Measurements from ENCODE around the gene TMEM144.
"Not testable (repeated sequence)": the region's sequence is repeated elsewhere in the genome, so short reads cannot be mapped to it uniquely, and the experiment has no call there.

DNA sequence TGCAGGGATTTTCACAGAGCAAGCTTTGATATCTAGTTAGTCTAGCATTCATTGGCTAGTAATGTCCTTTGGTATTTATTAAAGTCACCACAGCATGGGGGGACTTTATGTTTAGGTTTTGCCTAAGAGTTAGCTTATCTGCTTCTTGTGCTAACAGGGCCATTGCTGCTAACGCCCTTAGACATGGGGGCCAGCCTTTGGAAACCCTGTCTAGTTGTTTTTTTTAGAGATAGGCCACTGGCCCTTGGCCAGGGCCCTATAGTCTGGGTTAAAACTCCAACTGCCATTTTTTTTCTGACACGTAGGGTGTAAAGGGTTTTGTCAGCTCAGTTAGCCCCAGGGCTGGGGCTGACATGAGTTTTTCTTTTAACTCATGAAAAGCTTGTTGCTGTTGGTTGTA is 14.7 kb downstream of the TMEM144 start:
- not testable (repeated sequence) for TF ChIP-seq POLR2A (IDR thresholded peaks at IDR 0.05)
- TF ChIP-seq, protein P1, sequence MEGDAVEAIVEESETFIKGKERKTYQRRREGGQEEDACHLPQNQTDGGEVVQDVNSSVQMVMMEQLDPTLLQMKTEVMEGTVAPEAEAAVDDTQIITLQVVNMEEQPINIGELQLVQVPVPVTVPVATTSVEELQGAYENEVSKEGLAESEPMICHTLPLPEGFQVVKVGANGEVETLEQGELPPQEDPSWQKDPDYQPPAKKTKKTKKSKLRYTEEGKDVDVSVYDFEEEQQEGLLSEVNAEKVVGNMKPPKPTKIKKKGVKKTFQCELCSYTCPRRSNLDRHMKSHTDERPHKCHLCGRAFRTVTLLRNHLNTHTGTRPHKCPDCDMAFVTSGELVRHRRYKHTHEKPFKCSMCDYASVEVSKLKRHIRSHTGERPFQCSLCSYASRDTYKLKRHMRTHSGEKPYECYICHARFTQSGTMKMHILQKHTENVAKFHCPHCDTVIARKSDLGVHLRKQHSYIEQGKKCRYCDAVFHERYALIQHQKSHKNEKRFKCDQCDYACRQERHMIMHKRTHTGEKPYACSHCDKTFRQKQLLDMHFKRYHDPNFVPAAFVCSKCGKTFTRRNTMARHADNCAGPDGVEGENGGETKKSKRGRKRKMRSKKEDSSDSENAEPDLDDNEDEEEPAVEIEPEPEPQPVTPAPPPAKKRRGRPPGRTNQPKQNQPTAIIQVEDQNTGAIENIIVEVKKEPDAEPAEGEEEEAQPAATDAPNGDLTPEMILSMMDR (IDR thresholded peaks at IDR 0.05), result not testable (repeated sequence)

Measured in ovary (tissue), 3 donors.